Activated CD4-positive, alpha-beta T cell treated with anti-CD3 and anti-CD28 coated beads, Interleukin-2, Interleukin-4, amounts not matched to agents 100 ng/mL and 50 ng/mL, durations not matched to agents 16 hours and 8 hours (primary cell): ENCODE measurements around the gene PLCB2.

Experiments used
- DNase-seq: peaks from one replicate; pipeline ENCODE4 v3.0.0-alpha.2; 2020; ENCODE audit warnings: low spot score

PLCB2 gene

GRCh38 chr15:40271685-40272484 lies 35.9 kb downstream of the PLCB2 start:
- no peak for DNase-seq

- no peak for DNase-seq
These were observed 37.3 kb downstream of the PLCB2 start for GRCh38 chr15:40270246-40270995.

- no peak for DNase-seq
These were observed 38.1 kb downstream of the PLCB2 start for GRCh38 chr15:40269604-40270003.

- DNase-seq = no peak
These were observed 40.1 kb downstream of the PLCB2 start for GRCh38 chr15:40267670-40268069.

- no peak for DNase-seq
These were observed 40.9 kb downstream of the PLCB2 start for GRCh38 chr15:40266828-40267304.

GRCh38 chr15:40265875-40266274 lies 41.9 kb downstream of the PLCB2 start:
- DNase-seq = no peak

- DNase-seq = no peak
These were observed 42.4 kb downstream of the PLCB2 start for GRCh38 chr15:40265355-40265754.

- DNase-seq = no peak
These were observed 43.2 kb downstream of the PLCB2 start for GRCh38 chr15:40264321-40265153.

- DNase-seq = no peak
These were observed 44.5 kb downstream of the PLCB2 start for GRCh38 chr15:40263024-40263754.

- DNase-seq = no peak
These were observed 48.7 kb downstream of the PLCB2 start for GRCh38 chr15:40259021-40259420.

- no peak for DNase-seq
These were observed 49.2 kb downstream of the PLCB2 start for GRCh38 chr15:40258544-40258943.

GRCh38 chr15:40257656-40258450 lies 49.9 kb downstream of the PLCB2 start:
- no peak for DNase-seq

- DNase-seq = no peak
These were observed 51.0 kb downstream of the PLCB2 start for GRCh38 chr15:40256638-40257235.

GRCh38 chr15:40255033-40255432 lies 52.7 kb downstream of the PLCB2 start:
- no peak for DNase-seq

GRCh38 chr15:40254452-40254851 lies 53.3 kb downstream of the PLCB2 start:
- DNase-seq = no peak

GRCh38 chr15:40253167-40253790 lies 54.5 kb downstream of the PLCB2 start:
- DNase-seq = no peak

- no peak for DNase-seq
These were observed 55.1 kb downstream of the PLCB2 start for GRCh38 chr15:40252438-40253166.

GRCh38 chr15:40252141-40252437 lies 55.6 kb downstream of the PLCB2 start:
- DNase-seq = no peak

- no peak for DNase-seq
These were observed 56.1 kb downstream of the PLCB2 start for GRCh38 chr15:40251486-40252140.
